Measurements from ENCODE around the gene FAM89B. TPM values are rescaled to one million over a fixed set of nuclear protein-coding genes. Genes with fewer than 3 reads are reported as not detected.
A peak's percentile ranks its signal among the peaks of the same experiment; 100 is the strongest.

Gene FAM89B
- polyA plus RNA-seq, 3 donors = 51.3 to 139 (median 70.8) TPM

GRCh38 chr11:65598258-65598699, 25.9 kb downstream of the FAM89B start:
- Histone ChIP-seq H3K4me3 (replicated peaks in 1 of 3; ENCODE audit: low read depth in 2 of 3, low read length in 3 of 3) (no peak overlapping the region), H3K4me2 (replicated peaks; ENCODE audit: extremely low read depth, low read length, poor library complexity, severe bottlenecking) (no peak overlapping the region), H3K9ac (ENCODE audit: insufficient read depth, low read length, poor library complexity, severe bottlenecking) (no peak overlapping the region), H3K4me1 (ENCODE audit: control insufficient read depth in 1 of 2, insufficient read depth in 2 of 2, low read length in 2 of 2) (peaks cover 16 to 27% of the 10 kb centered on the region in 2 donors), H2AFZ (ENCODE audit: insufficient read depth, low read depth, low read length, poor library complexity, severe bottlenecking) (no peak overlapping the region), H3K27ac (ENCODE audit: low read depth in 1 of 2, low read length in 2 of 2) (no peak overlapping the region), H4K20me1 (ENCODE audit: insufficient read depth, low read length) (peaks cover 95% of the 10 kb centered on the region), H3K27me3 (ENCODE audit: control insufficient read depth in 2 of 2, insufficient read depth in 2 of 2, low read length in 2 of 2) (no peaks in the 10 kb centered on the region), H3K36me3 (replicated peaks in 1 of 2; ENCODE audit: control insufficient read depth in 1 of 2, insufficient read depth in 2 of 2, low read length in 2 of 2) (peaks cover 55 to 72% of the 10 kb centered on the region in 2 donors), H3K79me2 (ENCODE audit: insufficient read depth, low read length) (no peaks in the 10 kb centered on the region), H3K9me3 (replicated peaks in 1 of 2; ENCODE audit: control insufficient read depth in 1 of 2, insufficient read depth in 1 of 2, low read length in 2 of 2) (no peaks in the 10 kb centered on the region)
- Mint-ChIP-seq H3K27me3 (ENCODE audit: low read depth in 3 of 3) (no peaks in the 10 kb centered on the region), H3K27ac (peak overlapping the region in 3 of 7 donors; percentile 45 to 76 (median 63)), H3K4me3 (no peak overlapping the region), H3K4me1 (peaks cover 24% of the 10 kb centered on the region), H3K9me3 (no peaks in the 10 kb centered on the region), H3K36me3 (peaks cover 43 to 69% of the 10 kb centered on the region in 2 donors)
- no peak for TF ChIP-seq CTCF (IDR thresholded peaks at IDR 0.05)
- WGBS (ENCODE audit: insufficient coverage) = 96% methylated on average over 16 of the region's 16 CpGs
- DNase-seq = no peak
- intact Hi-C loops (cut with micrococcal nuclease) = no loop called here

- intact Hi-C loops (cut with micrococcal nuclease) = no loop called here
- no peaks in the 10 kb centered on the region for H3K27me3 Mint-ChIP-seq (ENCODE audit: low read depth in 3 of 3)
- no peaks in the 10 kb centered on the region for H3K9me3 Mint-ChIP-seq
- H4K20me1 ChIP-seq (ENCODE audit: insufficient read depth, low read length) = peaks cover 95% of the 10 kb centered on the region
- H3K4me2 ChIP-seq (replicated peaks; ENCODE audit: extremely low read depth, low read length, poor library complexity, severe bottlenecking) = no peak overlapping the region
- H3K79me2 ChIP-seq (ENCODE audit: insufficient read depth, low read length) = peaks cover 3% of the 10 kb centered on the region
- no peak overlapping the region for H2AFZ ChIP-seq (ENCODE audit: insufficient read depth, low read depth, low read length, poor library complexity, severe bottlenecking)
- H3K9me3 ChIP-seq (replicated peaks in 1 of 2; ENCODE audit: control insufficient read depth in 1 of 2, insufficient read depth in 1 of 2, low read length in 2 of 2) = no peaks in the 10 kb centered on the region
- H3K4me1 Mint-ChIP-seq = peaks cover 16% of the 10 kb centered on the region
- no peak for TF ChIP-seq CTCF (IDR thresholded peaks at IDR 0.05)
- no peaks in the 10 kb centered on the region for H3K27me3 ChIP-seq (ENCODE audit: control insufficient read depth in 2 of 2, insufficient read depth in 2 of 2, low read length in 2 of 2)
- H3K4me3 Mint-ChIP-seq = no peak overlapping the region
- WGBS (ENCODE audit: insufficient coverage) = 98% methylated on average over 44 of the region's 49 CpGs
- H3K27ac Mint-ChIP-seq = no peak overlapping the region
- peaks cover 57 to 72% of the 10 kb centered on the region in 2 donors for H3K36me3 ChIP-seq (replicated peaks in 1 of 2; ENCODE audit: control insufficient read depth in 1 of 2, insufficient read depth in 2 of 2, low read length in 2 of 2)
- peaks cover 11 to 16% of the 10 kb centered on the region in 2 donors for H3K4me1 ChIP-seq (ENCODE audit: control insufficient read depth in 1 of 2, insufficient read depth in 2 of 2, low read length in 2 of 2)
- no peak overlapping the region for H3K27ac ChIP-seq (ENCODE audit: low read depth in 1 of 2, low read length in 2 of 2)
- no peak for DNase-seq
- H3K9ac ChIP-seq (ENCODE audit: insufficient read depth, low read length, poor library complexity, severe bottlenecking) = no peak overlapping the region
- peaks cover 53 to 73% of the 10 kb centered on the region in 2 donors for H3K36me3 Mint-ChIP-seq
- no peak overlapping the region for H3K4me3 ChIP-seq (replicated peaks in 1 of 3; ENCODE audit: low read depth in 2 of 3, low read length in 3 of 3)
Observed at GRCh38 chr11:65599216-65599954, 27.0 kb downstream of the FAM89B start.
